ENCODE data around the gene KCNC2. TPM values are rescaled to one million over a fixed set of nuclear protein-coding genes. Genes with fewer than 3 reads are reported as not detected.

Gene KCNC2
- total and polyA plus RNA-seq, 2 donors (not counting 3 experiments of a cell fraction or from before 2014, with no cell fraction given) = not detected

DNA sequence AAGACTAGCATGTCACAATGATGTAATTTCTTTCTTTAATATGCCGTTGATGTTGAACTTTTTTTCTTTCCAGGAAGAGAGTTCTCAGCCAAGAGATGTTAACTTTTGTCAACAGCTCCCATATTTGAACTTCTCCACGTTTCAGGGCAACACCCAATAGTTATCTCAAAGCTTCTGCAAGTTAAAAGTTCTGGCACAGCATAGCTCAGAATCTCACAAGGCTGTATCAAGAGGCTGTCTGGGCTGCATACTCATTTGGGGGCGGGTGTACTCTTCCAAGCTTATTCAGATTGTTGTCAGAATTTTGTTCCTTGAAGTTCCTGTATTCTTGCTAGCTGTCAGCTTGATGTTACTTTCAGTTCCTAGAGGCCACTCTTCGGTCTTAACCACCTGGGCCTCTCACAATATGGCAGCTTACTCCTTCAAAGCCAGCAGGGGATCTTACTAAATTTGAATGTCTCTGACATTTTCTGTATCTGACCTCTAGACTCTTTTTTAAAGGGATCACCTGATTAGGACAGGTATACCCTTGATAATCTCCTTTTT, 38.9 kb downstream of the KCNC2 start:
- DNase-seq (ENCODE audit: low read depth, low spot score) = no peak
- CTCF ChIA-PET = no interaction called here
- Histone ChIP-seq H3K4me3 (replicated peaks in 1 of 3; ENCODE audit: insufficient read depth in 1 of 3, low read depth in 1 of 3, low read length in 3 of 3) (no peak overlapping the region), H3K27me3 (ENCODE audit: control insufficient read depth in 2 of 2, insufficient read depth in 2 of 2, low read length in 2 of 2) (no peaks in the 10 kb centered on the region), H3K9ac (replicated peaks; ENCODE audit: extremely low read depth, insufficient read depth, low read length) (no peak overlapping the region), H2AFZ (ENCODE audit: low read depth, low read length) (no peak overlapping the region), H3K36me3 (ENCODE audit: control insufficient read depth in 2 of 2, extremely low read depth in 1 of 2, insufficient read depth in 2 of 2, low read length in 2 of 2) (no peaks in the 10 kb centered on the region), H3K79me2 (ENCODE audit: control insufficient read depth, insufficient read depth, low read length) (no peaks in the 10 kb centered on the region), H4K20me1 (replicated peaks; ENCODE audit: control insufficient read depth, extremely low read depth, insufficient read depth, low read length) (no peaks in the 10 kb centered on the region), H3K4me2 (ENCODE audit: insufficient read depth, low read length) (no peak overlapping the region), H3K4me1 (ENCODE audit: control insufficient read depth, extremely low read depth, insufficient read depth, low read length) (no peaks in the 10 kb centered on the region), H3K27ac (ENCODE audit: insufficient read depth, low read depth, low read length) (no peak overlapping the region), H3K9me1 (replicated peaks; ENCODE audit: control insufficient read depth, extremely low read depth, insufficient read depth, low read length) (no peaks in the 10 kb centered on the region), H3K9me3 (replicated peaks; ENCODE audit: control insufficient read depth, insufficient read depth, low read length) (no peaks in the 10 kb centered on the region)
- FAIRE-seq = no peak
- TF ChIP-seq EZH2 (IDR thresholded peaks at IDR 0.05; ENCODE audit: borderline replicate concordance, low read depth, low read length, severe bottlenecking) = no peak
- no peak for TF ChIP-seq POLR2AphosphoS5 (IDR thresholded peaks at IDR 0.05; ENCODE audit: insufficient read depth, low read depth, low read length)
- TF ChIP-seq MAX (IDR thresholded peaks at IDR 0.05; ENCODE audit: insufficient read depth, insufficient read length) = no peak
- TF ChIP-seq CTCF (IDR thresholded peaks at IDR 0.05; ENCODE audit: extremely low read depth in 1 of 2, insufficient read depth in 1 of 2, low read depth in 1 of 2, low read length in 2 of 2) = no peak
- BruUV-seq (replicated peaks) = no TSS peak
- intact Hi-C loops (cut with micrococcal nuclease) (no loop called here), dilution Hi-C loops (cut with MboI; ENCODE audit: extremely low pct_ligation_motif_present, low sequenced_read_pairs) (no loop called here)
- POLR2A ChIA-PET = no interaction called here

GRCh38 chr12:75162845-75163244, 46.8 kb downstream of the KCNC2 start:
- Histone ChIP-seq H3K9me3 (replicated peaks; ENCODE audit: control insufficient read depth, insufficient read depth, low read length) (no peaks in the 10 kb centered on the region), H3K4me2 (ENCODE audit: insufficient read depth, low read length) (no peak overlapping the region), H4K20me1 (replicated peaks; ENCODE audit: control insufficient read depth, extremely low read depth, insufficient read depth, low read length) (no peaks in the 10 kb centered on the region), H3K9me1 (replicated peaks; ENCODE audit: control insufficient read depth, extremely low read depth, insufficient read depth, low read length) (no peaks in the 10 kb centered on the region), H3K4me1 (ENCODE audit: control insufficient read depth, extremely low read depth, insufficient read depth, low read length) (no peaks in the 10 kb centered on the region), H3K27me3 (ENCODE audit: control insufficient read depth in 2 of 2, insufficient read depth in 2 of 2, low read length in 2 of 2) (no peaks in the 10 kb centered on the region), H3K27ac (ENCODE audit: insufficient read depth, low read depth, low read length) (no peak overlapping the region), H3K79me2 (ENCODE audit: control insufficient read depth, insufficient read depth, low read length) (no peaks in the 10 kb centered on the region), H3K4me3 (replicated peaks in 1 of 3; ENCODE audit: insufficient read depth in 1 of 3, low read depth in 1 of 3, low read length in 3 of 3) (no peak overlapping the region), H3K36me3 (ENCODE audit: control insufficient read depth in 2 of 2, extremely low read depth in 1 of 2, insufficient read depth in 2 of 2, low read length in 2 of 2) (no peaks in the 10 kb centered on the region), H2AFZ (ENCODE audit: low read depth, low read length) (no peak overlapping the region), H3K9ac (replicated peaks; ENCODE audit: extremely low read depth, insufficient read depth, low read length) (no peak overlapping the region)
- ChIA-PET CTCF (no interaction called here), POLR2A (no interaction called here)
- intact Hi-C loops (cut with micrococcal nuclease) = no loop called here
- no peak for DNase-seq (ENCODE audit: low read depth, low spot score)
- no peak for TF ChIP-seq EZH2 (IDR thresholded peaks at IDR 0.05; ENCODE audit: borderline replicate concordance, low read depth, low read length, severe bottlenecking)
- TF ChIP-seq POLR2A (IDR thresholded peaks at IDR 0.05; ENCODE audit: low read depth, low read length) = no peak
- no peak for TF ChIP-seq CTCF (IDR thresholded peaks at IDR 0.05; ENCODE audit: extremely low read depth in 1 of 2, insufficient read depth in 1 of 2, low read depth in 1 of 2, low read length in 2 of 2)
- TF ChIP-seq FOS (IDR thresholded peaks at IDR 0.05; ENCODE audit: borderline replicate concordance, insufficient read depth, low read length) = no peak
- TF ChIP-seq MAX (IDR thresholded peaks at IDR 0.05; ENCODE audit: insufficient read depth, insufficient read length) = no peak
- no peak for TF ChIP-seq GATA2 (IDR thresholded peaks at IDR 0.05; ENCODE audit: insufficient read depth, insufficient read length, low read depth, low read length)
- no peak for TF ChIP-seq JUN (IDR thresholded peaks at IDR 0.05; ENCODE audit: borderline replicate concordance, insufficient read depth, insufficient read length, low read depth)
- TF ChIP-seq POLR2AphosphoS5 (IDR thresholded peaks at IDR 0.05; ENCODE audit: insufficient read depth, low read depth, low read length) = no peak
- no peak for TF ChIP-seq MYC (IDR thresholded peaks at IDR 0.05; ENCODE audit: low read depth, low read length)
- FAIRE-seq = no peak
- dilution Hi-C loops (cut with MboI; ENCODE audit: extremely low pct_ligation_motif_present, low sequenced_read_pairs) = no loop called here
- no TSS peak for BruUV-seq (replicated peaks)

All from endothelial cell of umbilical vein (primary cell).